Endothelial cell of umbilical vein (primary cell): ENCODE results near the gene DNAJB8. TPM values are rescaled to one million over a fixed set of nuclear protein-coding genes. Genes with fewer than 3 reads are reported as not detected.

ENCODE experiments used
- BruUV-seq: library from RNA; stranded (reverse); fragments of 400-500 nt; replicated peaks from 2 replicates; lab custom pipeline; 2021; lab: Mats Ljungman, UMichigan
- CTCF ChIA-PET: fragments of 300-600, 350-600 bp; sonication (Branson Sonifier 250); formaldehyde crosslinking; loops from one replicate; lab custom pipeline; 2021; ENCODE audit warnings: antibody characterized with exemption, inconsistent platforms; lab: Charles Lee
- POLR2A ChIA-PET: fragments of 300-600, 350-600 bp; sonication (Branson Sonifier 250); formaldehyde crosslinking; loops from one replicate; lab custom pipeline; 2021; ENCODE audit warnings: antibody characterized with exemption, inconsistent platforms; lab: Charles Lee
- DNase-seq: peaks from one replicate; pipeline ENCODE4 v3.0.0-alpha.2; 2011; ENCODE audit warnings: low read depth, low spot score
- FAIRE-seq: peaks from 2 replicates; lab custom pipeline; 2011; peaks lifted over from hg19 to GRCh38; lab: Jason Lieb, UNC
- H2AFZ ChIP-seq: 2 replicates; pipeline ENCODE4 v1.6.0; 2012; ENCODE audit warnings: low read depth, low read length, control low read depth, inconsistent platforms
- H3K27ac ChIP-seq: 2 replicates; pipeline ENCODE4 v1.5.1; 2011; ENCODE audit warnings: low read depth, mild to moderate bottlenecking, control low read depth, low read length, moderate library complexity; ENCODE audit not compliant: insufficient read depth
- H3K27me3 ChIP-seq, 2 experiments: 2 replicates each; pipeline versions ENCODE4 v1.6.0 to v1.6.1; 2011; ENCODE audit warnings: low read length in 2 of 2, mixed read lengths in 1 of 2; ENCODE audit not compliant: control insufficient read depth in 2 of 2, insufficient read depth in 2 of 2
- H3K36me3 ChIP-seq, 2 experiments: 2 replicates in 1 of 2; 3 replicates in 1 of 2; pipeline ENCODE4 v1.5.1; 2011; ENCODE audit warnings: low read length in 2 of 2, mild to moderate bottlenecking in 1 of 2, moderate library complexity in 1 of 2; ENCODE audit not compliant: control insufficient read depth in 2 of 2, insufficient read depth in 2 of 2; ENCODE audit errors: extremely low read depth in 1 of 2
- H3K4me1 ChIP-seq: 3 replicates; pipeline ENCODE4 v1.5.1; 2011; ENCODE audit warnings: mild to moderate bottlenecking, low read length; ENCODE audit not compliant: control insufficient read depth, insufficient read depth; ENCODE audit errors: extremely low read depth
- H3K4me2 ChIP-seq: 2 replicates; pipeline ENCODE4 v1.6.1; 2011; ENCODE audit warnings: low read length, control low read depth, mixed read lengths; ENCODE audit not compliant: insufficient read depth
- H3K4me3 ChIP-seq, 3 experiments: fragments of 200-600 bp in 1 of 3; sonication (generic), shearing (Covaris generic) in 1 of 3; replicated peaks in 1 of 3; 2 replicates each; pipeline ENCODE4 v1.5.1; 2011 to 2016; ENCODE audit warnings: control low read depth in 3 of 3, low read length in 3 of 3, mild to moderate bottlenecking in 2 of 3, inconsistent platforms in 1 of 3, low read depth in 1 of 3, moderate library complexity in 1 of 3; ENCODE audit not compliant: insufficient read depth in 1 of 3
- H3K79me2 ChIP-seq: 2 replicates; pipeline ENCODE4 v1.6.0; 2012; ENCODE audit warnings: low read length, inconsistent platforms; ENCODE audit not compliant: control insufficient read depth, insufficient read depth
- H3K9ac ChIP-seq: replicated peaks from 2 replicates; pipeline ENCODE3; 2011; ENCODE audit warnings: low read length, control low read depth; ENCODE audit not compliant: insufficient read depth; ENCODE audit errors: extremely low read depth
- H3K9me1 ChIP-seq: replicated peaks from 3 replicates; pipeline ENCODE4 v1.6.0; 2011; ENCODE audit warnings: mild to moderate bottlenecking, low read length; ENCODE audit not compliant: control insufficient read depth, insufficient read depth; ENCODE audit errors: extremely low read depth
- H3K9me3 ChIP-seq: replicated peaks from 2 replicates; pipeline ENCODE4 v1.5.1; 2012; ENCODE audit warnings: low read length, inconsistent platforms; ENCODE audit not compliant: control insufficient read depth, insufficient read depth
- H4K20me1 ChIP-seq: replicated peaks from 2 replicates; pipeline ENCODE3; 2011; ENCODE audit warnings: mild to moderate bottlenecking, low read length; ENCODE audit not compliant: control insufficient read depth, insufficient read depth; ENCODE audit errors: extremely low read depth
- EZH2 ChIP-seq: IDR thresholded peaks from 2 replicates; pipeline ENCODE4 v1.6.1; 2012; ENCODE audit warnings: borderline replicate concordance, low read depth, mild to moderate bottlenecking, moderate library complexity, low read length, inconsistent platforms; ENCODE audit not compliant: severe bottlenecking
- FOS ChIP-seq: IDR thresholded peaks from 2 replicates; pipeline ENCODE4 v1.6.1; 2011; ENCODE audit warnings: mild to moderate bottlenecking, low read length, moderate library complexity, borderline replicate concordance; ENCODE audit not compliant: insufficient read depth
- GATA2 ChIP-seq: IDR thresholded peaks from 2 replicates; pipeline ENCODE4 v1.7.0; 2011; ENCODE audit warnings: low read depth, mild to moderate bottlenecking, moderate library complexity, mixed read lengths, low read length; ENCODE audit not compliant: insufficient read length, insufficient read depth
- JUN ChIP-seq: IDR thresholded peaks from 2 replicates; pipeline ENCODE4 v1.6.1; 2011; ENCODE audit warnings: borderline replicate concordance, low read depth; ENCODE audit not compliant: insufficient read length, insufficient read depth
- POLR2A ChIP-seq: IDR thresholded peaks from 2 replicates; pipeline ENCODE4 v1.6.1; 2012; ENCODE audit warnings: low read depth, mild to moderate bottlenecking, control low read depth, low read length
- dilution Hi-C: fragments of 300-500 bp; cut with MboI; formaldehyde crosslinking; loops from one replicate; pipeline ENCODE4 v1.15.0; 2019; ENCODE audit warnings: low sequenced_read_pairs; ENCODE audit not compliant: extremely low pct_ligation_motif_present
- intact Hi-C: fragments of 100-400 bp; cut with micrococcal nuclease; formaldehyde crosslinking; loops from one replicate; pipeline ENCODE4 v1.10.0; 2022
- polyA plus RNA-seq, 4 experiments: library from polyadenylated mRNA; depleted of rRNA in 3 of 4; stranded (reverse) in 3 of 4; unstranded in 1 of 4; fragments of >200 nt; gene quantifications; 2 replicates each; pipeline versions ENCODE4 v1.2.1 to v1.2.3, GENCODE V29; 2011 to 2012; ENCODE audit warnings: missing spikeins in 1 of 4
- total RNA-seq: library from RNA; stranded (reverse); gene quantifications from 2 replicates; pipeline ENCODE4 v1.2.3, GENCODE V29; 2021
- TF ChIP-seq, protein P1 (sequence below): IDR thresholded peaks from 2 replicates; pipeline ENCODE4 v1.6.1; 2011; ENCODE audit not compliant: insufficient read depth, insufficient read length
- TF ChIP-seq, protein P2 (sequence below), 2 donors: IDR thresholded peaks; 1 replicate in 1 of 2; 2 replicates in 1 of 2; pipeline ENCODE4 v1.5.1; 2011; ENCODE audit warnings: low read length in 2 of 2, mild to moderate bottlenecking in 2 of 2, moderate library complexity in 2 of 2, control low read depth in 1 of 2, inconsistent platforms in 1 of 2, low read depth in 1 of 2; ENCODE audit not compliant: insufficient read depth in 1 of 2; ENCODE audit errors: extremely low read depth in 1 of 2

The DNAJB8 gene
- total and polyA plus RNA-seq, 2 donors (not counting 3 experiments of a cell fraction or from before 2014, with no cell fraction given): not detected

DNA sequence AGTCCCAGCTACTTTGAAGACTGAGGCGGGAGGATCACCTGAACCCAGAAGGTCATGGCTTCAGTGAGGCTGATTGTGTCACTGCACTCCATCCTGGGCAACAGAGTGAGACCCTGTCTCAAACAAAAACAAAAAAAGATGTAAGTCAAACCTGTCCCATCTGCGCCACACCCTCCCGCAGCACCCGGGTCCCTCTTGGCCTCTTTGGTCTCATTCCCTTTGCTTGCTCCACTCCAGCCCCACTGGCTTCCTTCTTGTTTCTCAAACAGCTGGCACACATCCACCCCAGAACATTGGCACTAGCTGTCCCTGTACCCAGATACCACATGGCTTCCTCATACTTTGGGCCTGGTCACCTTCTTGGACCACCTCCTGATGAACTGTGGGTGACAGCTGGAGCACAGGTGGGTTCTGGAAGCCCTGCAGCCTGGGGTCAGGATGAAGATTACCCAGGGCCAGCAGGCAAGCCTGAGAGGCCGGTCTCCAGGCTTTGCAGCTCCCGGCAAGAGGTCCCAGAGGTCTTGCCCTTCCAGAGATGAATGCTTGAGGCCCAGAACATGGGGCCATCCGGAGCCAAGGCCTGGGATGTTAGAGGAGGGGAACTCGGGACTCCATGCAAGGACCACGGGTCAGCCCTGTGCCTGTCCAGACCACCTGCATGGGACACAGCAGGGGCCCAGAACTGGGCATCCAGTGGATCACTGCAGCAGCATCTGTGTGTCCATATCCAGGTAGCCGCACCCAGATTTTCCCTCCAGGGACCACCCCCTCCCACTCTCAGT lies 37.3 kb upstream of the DNAJB8 start:
- Histone ChIP-seq H3K9me1 (no peaks in the 10 kb centered on the region), H4K20me1 (no peaks in the 10 kb centered on the region), H3K4me1 (no peaks in the 10 kb centered on the region), H3K9me3 (no peaks in the 10 kb centered on the region), H2AFZ (no peak overlapping the region), H3K27ac (no peak overlapping the region), H3K4me3 (no peak overlapping the region), H3K27me3 (no peaks in the 10 kb centered on the region), H3K36me3 (no peaks in the 10 kb centered on the region), H3K79me2 (no peaks in the 10 kb centered on the region), H3K9ac (no peak overlapping the region), H3K4me2 (no peak overlapping the region)
- dilution Hi-C loops: no loop called here
- TF ChIP-seq, protein P1, sequence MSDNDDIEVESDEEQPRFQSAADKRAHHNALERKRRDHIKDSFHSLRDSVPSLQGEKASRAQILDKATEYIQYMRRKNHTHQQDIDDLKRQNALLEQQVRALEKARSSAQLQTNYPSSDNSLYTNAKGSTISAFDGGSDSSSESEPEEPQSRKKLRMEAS: no peak
- TF ChIP-seq JUN: no peak
- no peak for TF ChIP-seq POLR2A
- no peak for TF ChIP-seq FOS
- no peak for TF ChIP-seq GATA2
- TF ChIP-seq EZH2: no peak
- TF ChIP-seq, protein P2, sequence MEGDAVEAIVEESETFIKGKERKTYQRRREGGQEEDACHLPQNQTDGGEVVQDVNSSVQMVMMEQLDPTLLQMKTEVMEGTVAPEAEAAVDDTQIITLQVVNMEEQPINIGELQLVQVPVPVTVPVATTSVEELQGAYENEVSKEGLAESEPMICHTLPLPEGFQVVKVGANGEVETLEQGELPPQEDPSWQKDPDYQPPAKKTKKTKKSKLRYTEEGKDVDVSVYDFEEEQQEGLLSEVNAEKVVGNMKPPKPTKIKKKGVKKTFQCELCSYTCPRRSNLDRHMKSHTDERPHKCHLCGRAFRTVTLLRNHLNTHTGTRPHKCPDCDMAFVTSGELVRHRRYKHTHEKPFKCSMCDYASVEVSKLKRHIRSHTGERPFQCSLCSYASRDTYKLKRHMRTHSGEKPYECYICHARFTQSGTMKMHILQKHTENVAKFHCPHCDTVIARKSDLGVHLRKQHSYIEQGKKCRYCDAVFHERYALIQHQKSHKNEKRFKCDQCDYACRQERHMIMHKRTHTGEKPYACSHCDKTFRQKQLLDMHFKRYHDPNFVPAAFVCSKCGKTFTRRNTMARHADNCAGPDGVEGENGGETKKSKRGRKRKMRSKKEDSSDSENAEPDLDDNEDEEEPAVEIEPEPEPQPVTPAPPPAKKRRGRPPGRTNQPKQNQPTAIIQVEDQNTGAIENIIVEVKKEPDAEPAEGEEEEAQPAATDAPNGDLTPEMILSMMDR (IDR thresholded peaks at IDR 0.05; ENCODE audit: extremely low read depth in 1 of 2, insufficient read depth in 1 of 2, low read depth in 1 of 2, low read length in 2 of 2): no peak
- ChIA-PET POLR2A (interaction anchor here (0.6 kb wide), 1 partner anchor 750 kb away, joined by 4 read pairs; no protein-coding TSS in a partner anchor), CTCF (interaction anchor here (1.5 kb wide), 1 partner anchor 78 kb away, joined by 4 read pairs; no protein-coding TSS in a partner anchor)
- intact Hi-C loops: no loop called here
- no TSS peak for BruUV-seq
- DNase-seq: no peak
- no peak for FAIRE-seq
